Measurements from ENCODE around the gene UBE2N.

- TF ChIP-seq CTCF (IDR thresholded peaks at IDR 0.05) = no peak
- TF ChIP-seq POLR2A (IDR thresholded peaks at IDR 0.05) = no peak
Measured at GRCh38 chr12:93447555-93448290, 6.0 kb upstream of the UBE2N start.
